HG02884 (cell line): ENCODE results near the gene STAM2.
A peak's percentile ranks its signal among the peaks of the same experiment; 100 is the strongest.
"Not testable (repeated sequence)": the region's sequence is repeated elsewhere in the genome, so short reads cannot be mapped to it uniquely, and the experiment has no call there.

Experiments
- ATAC-seq: cut with Tn5 transposase; IDR thresholded peaks from one replicate; pipeline ENCODE4 v1.9.1; 2021; ENCODE audit warnings: mild to moderate bottlenecking, moderate library complexity; ENCODE audit not compliant: unreplicated experiment

STAM2 gene

GRCh38 chr2:152173831-152174230 lies 1.7 kb downstream of the STAM2 start:
- ATAC-seq = no peak

- ATAC-seq = not testable (repeated sequence)
These were observed 3.3 kb downstream of the STAM2 start for GRCh38 chr2:152172201-152172785.

- ATAC-seq = no peak
These were observed 3.8 kb downstream of the STAM2 start for GRCh38 chr2:152171718-152172117.

- ATAC-seq = not testable (repeated sequence)
These were observed 6.4 kb downstream of the STAM2 start for GRCh38 chr2:152169158-152169557.

- ATAC-seq = not testable (repeated sequence)
These were observed 8.1 kb downstream of the STAM2 start for GRCh38 chr2:152167470-152167869.

- peak; percentile 38 for ATAC-seq
These were observed 8.5 kb downstream of the STAM2 start for GRCh38 chr2:152167065-152167464.

GRCh38 chr2:152166633-152167032 lies 8.9 kb downstream of the STAM2 start:
- peak; percentile 86 for ATAC-seq

GRCh38 chr2:152165780-152166179 lies 9.8 kb downstream of the STAM2 start:
- no peak for ATAC-seq

- no peak for ATAC-seq
These were observed 10.3 kb downstream of the STAM2 start for GRCh38 chr2:152165306-152165705.

- not testable (repeated sequence) for ATAC-seq
These were observed 11.9 kb downstream of the STAM2 start for GRCh38 chr2:152163669-152164068.

- no peak for ATAC-seq
These were observed 13.4 kb downstream of the STAM2 start for GRCh38 chr2:152162141-152162540.

- ATAC-seq = no peak
These were observed 14.0 kb downstream of the STAM2 start for GRCh38 chr2:152161598-152161997.

- ATAC-seq = not testable (repeated sequence)
These were observed 15.2 kb downstream of the STAM2 start for GRCh38 chr2:152160378-152160777.

- ATAC-seq = no peak
These were observed 18.3 kb downstream of the STAM2 start for GRCh38 chr2:152157253-152157652.

- ATAC-seq = no peak
These were observed 20.4 kb downstream of the STAM2 start for GRCh38 chr2:152155209-152155608.

GRCh38 chr2:152154462-152154861 lies 21.1 kb downstream of the STAM2 start:
- no peak for ATAC-seq

- peak; percentile 79 for ATAC-seq
These were observed 40.9 kb downstream of the STAM2 start for GRCh38 chr2:152134488-152135280.

GRCh38 chr2:152132306-152132705 lies 43.3 kb downstream of the STAM2 start:
- no peak for ATAC-seq

GRCh38 chr2:152127628-152128027 lies 47.9 kb downstream of the STAM2 start:
- no peak for ATAC-seq

- no peak for ATAC-seq
These were observed 48.9 kb downstream of the STAM2 start for GRCh38 chr2:152126664-152127063.

GRCh38 chr2:152122161-152122560 lies 53.4 kb downstream of the STAM2 start:
- no peak for ATAC-seq

- no peak for ATAC-seq
These were observed 55.1 kb downstream of the STAM2 start for GRCh38 chr2:152120430-152120829.
